Measurements from ENCODE around the gene SOBP.

GRCh38 chr6:107554918-107555317 lies 65.0 kb downstream of the SOBP start:
- TF ChIP-seq CTCF (IDR thresholded peaks at IDR 0.05) (no peak), ZFX (IDR thresholded peaks at IDR 0.05; ENCODE audit: borderline replicate concordance) (no peak)

All from 22Rv1 (cell line).